Stimulated activated CD4-positive, alpha-beta T cell treated with anti-CD3 and anti-CD28 coated beads, TNF-alpha, amount 100 ng/mL, for 1 hour (primary cell): ENCODE results near the gene RNF11.

ENCODE experiments used
- DNase-seq, 3 donors: peaks; one replicate each; pipeline ENCODE4 v3.0.0-alpha.2; 2020; ENCODE audit warnings: low read depth in 3 of 3, low spot score in 1 of 3

Gene RNF11

DNA sequence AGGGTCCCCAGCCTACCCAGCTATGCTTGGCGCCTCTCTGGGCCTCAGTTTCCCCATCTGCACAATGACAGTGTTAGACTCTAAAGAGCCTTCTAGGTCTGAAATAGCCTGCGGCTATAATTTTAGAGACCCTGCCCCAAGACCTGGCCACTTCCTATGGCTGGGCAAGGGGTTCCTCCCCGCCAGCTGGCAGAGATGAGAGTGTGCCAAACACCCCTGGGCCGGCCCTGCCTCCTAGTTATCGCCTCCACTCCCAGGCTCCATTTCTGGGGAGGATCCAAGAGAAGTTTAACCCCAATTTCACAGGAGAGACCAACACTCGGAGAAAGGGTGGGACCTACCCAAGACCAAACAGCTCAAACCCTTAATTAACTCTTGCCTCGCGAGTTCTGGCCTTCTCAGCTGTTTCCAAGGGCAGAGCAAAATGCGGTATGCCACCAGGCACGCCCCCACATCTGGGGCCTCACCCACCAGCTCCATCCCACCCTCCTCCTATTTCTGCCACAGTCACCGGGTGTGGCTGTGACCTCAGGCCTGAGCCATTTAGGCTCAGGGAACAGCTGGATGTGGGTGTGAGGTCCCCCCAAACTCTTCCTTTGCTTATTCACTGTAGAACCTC is 58.6 kb downstream of the RNF11 start:
- no peak for DNase-seq

DNA sequence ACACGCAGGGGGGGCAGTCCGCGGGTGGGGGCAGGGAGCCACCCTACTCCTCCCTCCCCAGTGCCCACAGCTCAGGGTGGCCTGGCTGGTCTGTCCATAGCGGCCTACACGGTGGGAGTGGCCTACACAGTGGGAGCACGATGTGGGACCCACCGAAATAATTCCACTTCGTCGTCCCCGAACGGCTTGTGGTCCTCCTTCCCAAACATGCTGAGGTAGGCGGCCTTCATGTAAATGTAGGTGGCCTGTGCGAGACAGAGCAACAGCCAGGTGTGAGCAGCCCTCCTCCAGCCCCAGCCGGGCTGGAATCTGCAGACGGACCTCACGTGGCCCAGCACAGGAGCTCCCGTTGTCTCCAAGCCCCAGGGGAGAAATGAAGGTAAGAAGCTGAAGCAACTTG is 59.9 kb downstream of the RNF11 start:
- DNase-seq, result no peak

DNA sequence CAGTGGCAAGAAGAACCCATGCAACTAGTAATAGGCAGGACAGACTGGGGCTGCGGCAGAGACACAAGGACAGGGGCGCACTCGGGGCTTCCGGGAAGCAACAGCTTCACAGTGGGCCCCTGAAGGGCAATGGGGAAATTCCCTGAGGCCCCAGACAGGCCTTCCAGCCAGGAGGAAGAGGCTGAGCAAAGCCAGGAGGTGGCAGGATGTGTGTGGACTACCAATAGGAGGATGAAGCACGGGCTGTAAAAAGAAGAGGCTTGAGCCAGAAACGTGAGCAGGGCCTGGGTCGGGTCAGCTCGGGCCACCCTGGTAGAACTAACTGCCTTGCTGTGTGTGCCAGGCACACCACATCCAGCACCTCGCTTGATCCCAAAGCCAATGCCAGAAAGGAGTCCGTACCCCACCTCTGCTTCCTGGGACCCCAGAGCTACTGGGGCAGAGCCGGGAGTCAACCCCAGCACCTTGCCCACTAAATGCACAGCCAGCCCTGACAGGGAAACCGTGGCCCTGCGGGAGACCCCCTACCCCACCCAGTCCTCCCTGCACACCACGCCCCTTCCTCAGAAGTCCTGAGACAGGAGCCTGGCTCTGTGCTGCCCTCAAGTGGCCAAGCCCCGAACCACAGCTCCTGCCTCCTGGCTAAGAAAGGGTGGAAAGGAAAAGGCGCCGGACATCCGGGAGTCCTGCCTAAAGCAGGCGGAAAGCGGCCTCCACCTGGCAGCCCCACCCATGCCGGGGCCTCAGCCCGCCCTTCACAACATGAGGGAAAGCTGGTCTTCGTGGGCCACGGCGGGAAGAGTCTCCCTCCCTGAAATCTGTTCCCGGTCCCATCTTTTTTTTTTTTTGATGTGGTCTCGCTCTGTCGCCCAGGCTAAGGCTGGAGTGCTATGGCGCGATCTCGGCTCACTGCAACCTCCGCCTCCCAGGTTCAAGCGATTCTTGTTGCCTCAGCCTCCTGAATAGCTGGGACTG is 60.6 kb downstream of the RNF11 start:
- DNase-seq, result peak in 2 of 3 donors; percentile 23 to 64

DNA sequence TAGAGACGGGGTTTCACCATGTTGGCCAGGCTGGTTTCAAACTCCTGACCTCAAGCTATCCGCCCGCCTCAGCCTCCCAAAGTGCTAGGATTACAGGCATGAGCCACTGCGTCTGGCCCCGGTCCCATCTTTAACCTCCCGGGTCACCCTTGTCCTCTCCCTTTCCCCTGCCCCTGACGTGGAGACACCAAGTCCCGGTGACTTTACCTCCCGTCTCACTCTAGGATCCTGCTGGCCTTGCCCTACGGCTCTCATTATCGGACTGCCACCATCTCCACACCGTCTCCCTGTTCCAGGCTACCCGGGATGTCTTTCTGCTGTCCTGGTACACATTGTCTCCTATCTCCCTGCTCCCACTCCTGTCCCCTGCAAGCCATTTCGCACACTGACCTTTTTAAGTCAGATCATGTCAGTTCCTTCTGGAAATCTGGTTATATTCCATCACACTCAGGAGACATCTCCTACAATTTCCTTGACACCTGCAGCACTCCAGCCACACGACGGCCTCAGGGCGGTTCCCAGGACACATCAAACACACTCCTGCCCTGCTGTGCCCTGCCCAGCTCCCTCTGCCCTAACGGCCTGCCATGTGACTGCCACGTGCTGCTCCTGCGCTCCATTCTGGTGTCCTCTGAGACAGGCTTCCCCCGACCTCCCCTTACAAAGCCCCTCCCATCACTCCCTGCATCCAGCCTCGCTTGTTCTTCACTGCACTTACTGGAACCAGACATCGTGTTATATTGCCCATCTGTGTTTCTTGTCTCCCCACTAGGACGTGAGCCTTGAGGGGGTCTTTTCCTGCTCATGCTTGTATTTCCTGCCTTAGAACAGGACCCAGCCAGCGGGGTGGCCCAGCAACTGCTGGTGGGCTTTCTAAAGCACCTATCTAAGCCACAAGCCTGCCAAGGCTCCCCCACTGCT is 61.6 kb downstream of the RNF11 start:
- no peak for DNase-seq

DNA sequence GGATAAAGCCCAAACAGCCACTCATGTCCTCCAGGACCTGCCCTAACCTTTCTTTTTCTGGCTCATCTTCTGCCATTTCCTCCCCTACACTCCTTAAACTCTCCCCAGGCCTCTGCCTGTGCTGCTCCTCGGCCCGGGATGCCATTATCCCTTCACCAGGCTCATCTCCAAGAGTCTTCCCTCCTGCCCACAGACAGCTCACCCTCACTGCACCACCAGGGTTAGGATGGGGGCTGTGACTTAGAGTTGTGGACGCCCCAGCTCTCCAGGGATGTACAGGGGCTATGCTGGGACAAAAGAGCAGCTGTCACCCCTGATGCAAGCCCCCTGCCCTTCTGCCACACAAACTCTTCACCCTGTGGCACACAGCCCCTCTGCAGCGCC is 62.2 kb downstream of the RNF11 start:
- DNase-seq, result no peak

DNA sequence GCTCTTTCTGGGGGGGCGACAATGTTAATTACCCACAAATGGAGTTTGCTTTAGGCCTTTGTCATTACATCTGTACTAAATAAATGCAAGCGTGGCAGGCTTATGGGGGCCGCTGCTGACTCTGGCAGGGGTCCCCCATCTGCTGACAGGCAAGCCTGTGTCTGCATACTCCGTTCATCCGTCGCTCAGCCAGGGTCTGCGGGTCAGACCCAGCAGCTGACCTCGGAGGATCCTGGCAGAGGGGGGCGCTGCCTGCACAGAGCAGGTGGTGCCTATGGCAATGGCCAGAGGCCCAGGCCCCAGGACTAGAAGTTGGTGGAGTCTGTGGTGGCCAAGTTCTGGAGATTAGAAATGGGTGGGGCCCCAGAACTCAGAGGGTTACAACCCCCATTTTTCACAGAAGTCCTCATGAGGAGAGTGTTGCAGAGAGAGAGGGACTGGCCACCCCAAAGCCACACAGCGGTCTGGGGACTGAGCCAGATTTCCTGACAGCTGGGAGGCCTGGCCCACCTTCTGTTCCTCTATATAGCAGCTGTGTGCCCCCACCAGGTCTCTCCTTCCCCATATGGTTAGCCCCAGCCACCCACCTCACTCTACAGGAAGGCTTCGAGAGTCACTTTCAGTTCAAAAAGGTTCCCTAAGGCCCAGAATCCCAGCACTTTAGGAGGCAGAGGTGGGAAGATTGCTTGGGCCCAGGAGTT is 63.3 kb downstream of the RNF11 start:
- DNase-seq, result no peak

DNA sequence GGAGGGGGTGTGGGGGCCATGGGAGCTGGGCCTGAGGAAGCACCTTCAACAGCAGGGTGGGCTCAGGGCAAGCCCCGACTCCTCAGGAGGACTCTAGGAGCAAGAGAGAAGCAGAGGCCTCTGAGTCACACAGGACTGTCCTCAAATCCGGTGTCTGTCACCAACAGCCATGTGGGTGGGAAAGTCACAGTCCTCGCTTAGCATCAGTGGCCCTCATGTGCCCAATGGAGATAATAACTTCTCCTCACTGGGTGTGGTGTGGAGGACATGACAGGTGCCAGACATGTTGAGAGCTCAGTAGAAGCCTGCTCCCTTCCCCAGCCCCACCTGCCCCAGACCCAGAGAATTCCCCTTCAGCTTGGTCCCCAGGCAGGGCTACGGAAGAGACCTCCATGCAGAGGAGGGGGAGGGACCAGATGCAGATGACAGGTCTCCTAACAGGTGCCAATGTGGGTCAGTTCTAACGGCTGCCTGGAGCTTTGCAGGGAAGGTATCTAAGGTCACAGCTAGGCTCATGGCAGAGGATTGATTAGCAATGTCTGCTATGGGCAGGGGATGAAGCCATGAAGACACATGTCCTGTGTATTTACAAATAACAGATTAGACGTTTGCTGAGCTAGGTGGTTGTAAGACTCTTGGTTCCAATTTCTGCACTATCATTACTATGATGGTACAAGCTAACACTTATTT is 64.1 kb downstream of the RNF11 start:
- no peak for DNase-seq

DNA sequence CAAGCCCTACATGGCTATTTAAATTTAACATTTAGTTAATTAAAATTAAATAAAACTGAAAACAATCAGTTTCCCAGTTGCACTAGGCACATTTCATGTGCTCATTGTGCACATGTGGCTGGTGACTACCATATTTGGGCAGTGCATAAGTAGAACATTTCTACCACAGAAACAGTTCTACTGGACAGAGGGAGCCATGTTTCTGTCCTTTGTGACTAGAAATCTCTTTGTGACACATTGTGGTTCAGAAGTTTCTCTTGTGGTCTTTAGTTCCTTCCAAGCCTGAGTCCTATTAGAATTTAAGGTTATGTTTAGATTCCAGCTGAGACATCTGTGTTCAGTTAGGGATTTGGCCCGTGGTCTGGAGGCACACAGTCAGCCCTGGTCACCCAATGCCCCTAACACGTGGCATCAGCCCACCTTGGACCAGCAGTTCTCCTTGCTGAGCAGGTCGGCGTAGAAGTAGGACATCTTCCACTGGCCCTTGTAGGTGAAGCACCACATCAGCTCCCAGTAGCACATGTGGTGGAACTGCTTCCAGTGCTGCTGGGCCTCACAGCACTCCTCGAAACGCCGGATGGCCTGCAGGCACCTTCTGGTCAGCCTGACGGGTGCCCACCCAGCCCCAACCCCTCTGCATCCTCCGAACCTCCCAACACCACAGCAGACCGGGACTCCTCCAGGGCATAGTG is 65.2 kb downstream of the RNF11 start:
- no peak for DNase-seq

DNA sequence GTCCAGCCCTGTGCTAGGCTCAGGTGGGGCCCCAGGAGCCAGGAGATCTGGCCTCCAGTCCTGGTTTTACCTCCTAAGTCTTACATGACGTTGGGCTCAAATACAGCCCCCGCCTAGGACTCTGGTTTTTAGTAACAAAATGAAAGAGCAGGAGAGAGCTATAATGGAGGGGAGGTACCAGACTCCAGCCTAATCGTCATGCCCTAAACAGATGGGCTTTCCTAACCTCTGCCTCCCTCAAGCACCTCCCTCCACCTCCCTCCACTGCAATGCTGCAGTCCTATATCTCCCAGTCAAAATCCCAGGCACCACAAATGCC is 65.7 kb downstream of the RNF11 start:
- no peak for DNase-seq

DNA sequence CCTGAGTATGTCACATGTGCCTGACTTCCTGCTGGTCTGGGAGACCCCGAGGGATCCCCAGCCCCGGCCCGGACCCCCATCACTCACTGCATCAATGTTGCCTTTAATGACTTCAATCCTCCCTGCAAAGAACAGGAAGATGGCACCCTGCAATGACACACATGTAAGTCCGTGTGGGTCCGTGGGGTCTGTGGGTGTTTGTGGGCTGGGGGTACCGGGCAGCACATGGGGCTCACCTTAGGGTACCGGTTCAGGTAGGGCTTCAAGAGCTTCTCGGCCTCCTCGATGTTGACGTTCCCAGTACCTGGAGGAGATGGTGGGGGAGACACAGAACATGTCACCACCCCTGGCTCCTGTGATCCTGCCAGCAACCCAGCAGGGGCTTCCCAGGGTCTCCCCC is 66.2 kb downstream of the RNF11 start:
- DNase-seq, result no peak

DNA sequence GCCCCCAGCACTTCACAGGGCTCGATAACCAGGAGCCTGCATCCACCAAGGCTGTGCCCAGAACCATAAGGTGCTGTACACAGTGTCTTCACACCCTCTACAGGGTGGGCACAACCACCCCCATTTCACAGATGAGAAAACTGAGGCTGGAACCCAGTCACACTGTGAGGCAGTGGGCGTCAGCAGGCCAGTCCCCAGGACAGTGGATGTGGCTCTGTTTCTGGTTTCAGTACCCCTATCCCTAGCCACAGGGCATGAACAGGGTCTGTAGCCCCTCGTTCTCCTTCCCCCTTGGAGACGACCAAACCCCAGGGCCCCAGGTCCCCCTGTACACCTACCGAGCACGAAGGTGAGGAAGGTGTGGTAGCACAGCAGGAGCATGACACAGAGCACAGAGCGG is 66.7 kb downstream of the RNF11 start:
- no peak for DNase-seq

DNA sequence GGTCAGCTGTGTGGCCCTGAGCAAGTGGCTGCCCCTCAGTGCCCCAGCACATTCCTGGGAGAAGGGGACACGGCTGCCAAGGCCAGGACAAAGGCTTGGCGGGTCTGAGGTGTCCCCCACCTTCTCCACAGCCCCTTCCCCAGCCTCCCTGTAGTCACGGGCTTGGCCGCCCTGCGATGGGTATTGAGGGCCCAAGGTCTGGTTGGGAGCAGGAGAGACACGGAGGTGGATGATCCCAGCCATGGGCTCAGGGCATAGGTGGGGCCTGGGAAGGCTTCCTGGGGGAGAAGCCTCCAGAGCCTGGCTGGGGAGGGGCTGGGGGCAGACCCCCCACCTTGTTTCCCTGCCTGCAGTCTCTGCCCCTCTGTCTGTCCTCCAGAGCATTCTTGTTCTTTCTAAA is 67.2 kb downstream of the RNF11 start:
- no peak for DNase-seq

DNA sequence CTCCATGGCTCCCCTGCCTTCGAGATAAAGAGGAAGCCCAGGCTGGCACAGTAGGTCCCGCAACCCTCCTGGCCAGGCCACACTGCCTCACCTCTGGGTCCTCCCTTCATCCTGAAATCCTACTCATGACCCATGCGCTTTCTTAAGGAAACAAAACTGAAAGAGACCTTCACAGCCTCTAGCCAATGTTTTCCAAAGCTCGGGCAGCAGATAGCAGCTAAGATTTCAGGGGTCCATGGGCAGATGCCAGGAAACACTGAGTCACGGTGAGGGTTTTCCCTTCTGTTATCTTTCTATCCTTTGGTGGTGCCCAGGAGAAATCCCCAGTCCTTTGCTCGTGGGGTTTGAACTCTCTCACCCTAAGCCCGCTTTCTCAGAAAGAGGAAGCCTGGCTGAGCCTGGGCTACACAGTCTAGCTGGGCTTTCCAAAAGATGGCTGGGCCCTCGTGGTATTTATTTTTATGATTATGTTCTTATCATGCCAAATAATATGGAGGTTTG is 67.7 kb downstream of the RNF11 start:
- no peak for DNase-seq

DNA sequence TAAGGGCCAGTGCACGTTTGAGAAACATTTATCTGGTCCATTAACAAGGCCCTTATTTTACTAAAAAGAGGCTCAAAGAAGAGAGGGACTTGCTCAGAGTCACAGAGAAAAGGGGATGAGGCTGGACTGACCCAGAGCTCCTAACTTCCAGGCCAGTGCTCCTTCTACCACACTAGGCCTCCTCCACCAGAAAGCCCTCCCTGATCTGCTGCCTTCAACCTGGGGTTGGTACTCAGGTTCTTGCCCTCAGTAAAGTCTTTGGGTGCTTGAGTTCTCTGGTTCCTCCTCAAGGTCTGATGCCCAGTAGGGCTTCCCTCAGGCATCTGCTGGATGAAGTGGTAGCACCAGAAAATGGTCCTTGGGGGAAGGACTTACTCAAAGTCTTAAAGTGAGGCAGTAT is 68.3 kb downstream of the RNF11 start:
- DNase-seq, result no peak

DNA sequence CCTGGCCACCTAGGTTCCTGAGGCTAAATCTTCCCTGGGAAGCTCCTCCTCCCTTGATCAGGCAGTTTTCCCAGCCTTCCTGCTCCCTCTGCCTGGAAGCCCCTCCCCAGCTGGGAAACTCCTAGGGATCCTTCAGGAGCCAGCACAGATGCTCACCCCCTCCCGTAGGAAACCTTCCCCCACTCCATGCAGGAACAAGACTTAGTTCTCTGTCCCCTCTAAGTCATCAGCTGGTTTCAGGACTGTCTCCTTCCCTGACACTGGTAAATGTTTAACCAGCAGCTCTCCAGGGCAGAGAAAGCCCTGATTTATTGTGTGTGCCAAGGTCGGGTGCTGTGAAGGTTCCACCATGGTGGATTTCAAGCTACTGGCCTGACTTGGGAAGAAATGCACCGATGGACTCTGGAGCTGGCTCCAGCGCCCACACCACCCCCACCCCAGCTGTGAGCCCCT is 69.3 kb downstream of the RNF11 start:
- no peak for DNase-seq

DNA sequence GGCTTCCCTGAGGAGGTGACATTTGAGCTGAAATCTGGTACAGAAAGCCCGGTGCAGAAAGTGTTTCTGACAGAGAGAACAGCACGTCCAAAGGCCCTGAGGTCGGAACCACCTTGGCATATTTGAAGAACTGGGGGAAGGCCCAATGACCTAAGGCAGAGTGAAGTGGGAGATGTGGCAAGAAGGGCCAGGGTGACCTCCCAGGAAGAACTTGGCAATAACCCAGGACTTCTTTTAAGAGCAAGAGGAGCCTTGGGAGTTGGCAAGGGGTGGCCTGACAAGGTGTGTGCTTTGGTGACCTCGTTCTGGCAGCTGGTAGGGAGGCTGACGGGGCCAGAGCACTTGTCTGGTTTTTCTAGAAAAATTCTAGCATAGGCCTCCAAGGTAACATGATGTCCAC is 70.9 kb downstream of the RNF11 start:
- no peak for DNase-seq

DNA sequence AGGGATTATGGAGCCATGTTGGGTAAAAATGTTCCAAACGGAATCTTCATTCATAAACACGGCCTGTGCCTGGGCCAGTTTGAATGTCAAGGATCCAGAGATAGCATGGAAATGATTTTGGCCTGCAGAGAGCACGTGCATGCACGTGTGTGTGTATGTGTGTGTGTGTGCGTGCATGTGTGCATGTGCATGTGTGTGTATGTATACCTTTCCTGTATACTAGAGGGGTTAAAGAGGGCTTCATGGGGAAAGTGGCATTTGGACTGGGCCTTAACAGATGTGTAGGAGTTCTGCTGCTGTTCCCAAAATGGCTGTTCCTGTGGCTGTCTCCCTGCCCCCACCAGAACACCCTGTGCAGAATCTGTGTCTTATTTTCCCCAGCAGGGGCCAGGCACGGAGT is 72.6 kb downstream of the RNF11 start:
- no peak for DNase-seq

DNA sequence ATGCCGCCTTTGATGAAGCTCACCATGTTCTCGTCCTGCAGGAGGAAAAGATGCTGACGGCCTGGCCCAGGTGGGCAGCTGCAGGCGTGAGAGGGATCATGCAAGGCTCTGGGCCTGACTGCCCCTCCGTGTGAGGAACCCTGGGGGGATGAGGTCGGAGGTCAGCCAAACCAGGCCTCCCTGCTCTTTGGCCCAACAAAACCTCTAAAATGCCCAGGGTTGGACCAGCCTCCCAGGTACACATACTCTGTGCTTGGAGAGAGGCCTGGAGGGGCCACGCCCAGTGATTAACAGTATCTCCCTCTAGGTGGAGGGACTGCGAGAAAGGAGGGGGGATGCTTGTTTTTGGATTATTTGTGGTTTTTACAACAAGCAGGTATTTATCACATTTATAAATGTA is 73.2 kb downstream of the RNF11 start:
- no peak for DNase-seq

DNA sequence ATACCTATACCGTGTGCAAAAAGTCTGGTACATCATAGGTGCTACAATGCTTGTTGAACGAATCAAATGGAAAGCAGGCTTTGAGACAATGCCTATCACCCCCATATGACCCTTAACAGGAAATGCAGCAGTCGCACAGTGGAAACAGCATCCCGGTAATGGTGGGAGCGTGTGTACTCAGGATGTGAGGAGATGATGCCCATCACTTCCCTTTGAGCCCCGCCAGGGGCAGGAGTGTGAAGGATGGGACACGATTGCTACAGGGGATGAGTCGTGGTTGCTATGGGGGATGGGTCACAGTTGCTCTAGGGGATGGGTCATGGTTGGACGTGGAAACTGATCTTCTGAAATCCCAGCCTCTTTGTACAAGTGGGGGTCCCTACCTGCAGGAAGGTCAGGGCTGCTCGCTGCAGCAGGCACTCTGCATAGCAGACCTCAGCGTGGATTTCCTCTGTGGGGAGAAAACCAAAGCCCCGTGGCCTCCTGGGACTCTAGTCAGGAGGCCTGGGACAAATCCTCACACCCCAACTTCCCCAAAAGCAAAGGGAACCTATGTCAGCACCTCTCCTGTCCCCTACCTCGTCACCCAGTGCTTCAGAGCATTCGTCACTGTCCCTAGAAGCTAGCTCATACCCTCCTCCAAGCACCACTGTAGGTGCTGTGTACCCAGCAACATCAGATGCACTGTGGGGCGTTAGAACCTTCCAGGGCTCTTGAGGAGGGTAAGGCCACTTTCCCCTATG is 75.0 kb downstream of the RNF11 start:
- no peak for DNase-seq
